GM19238 (cell line): ENCODE results near the gene PDGFRA.
A peak's percentile ranks its signal among the peaks of the same experiment; 100 is the strongest.

Experiments used
- DNase-seq: peaks from one replicate; pipeline ENCODE4 v3.0.0; 2011; ENCODE audit warnings: low spot score; ENCODE audit not compliant: insufficient read length

PDGFRA gene

GRCh38 chr4:54228961-54229501 is at the start of gene PDGFRA:
Gene PDGFRA (plus strand): TSS chr4:54229293. CDS start chr4:54258769, 29,476 bp downstream.
- DNase-seq: no peak

- DNase-seq: no peak
Measured at GRCh38 chr4:54184581-54184980, 44.5 kb upstream of the PDGFRA start.

GRCh38 chr4:54185044-54185780 is 43.9 kb upstream of the PDGFRA start:
- DNase-seq: no peak

GRCh38 chr4:54185866-54186265 is 43.2 kb upstream of the PDGFRA start:
- no peak for DNase-seq

- no peak for DNase-seq
Measured at GRCh38 chr4:54186371-54186770, 42.7 kb upstream of the PDGFRA start.

- DNase-seq: no peak
Measured at GRCh38 chr4:54187148-54187547, 41.9 kb upstream of the PDGFRA start.

GRCh38 chr4:54189140-54189539 is 40.0 kb upstream of the PDGFRA start:
- no peak for DNase-seq

- no peak for DNase-seq
Measured at GRCh38 chr4:54192811-54193210, 36.3 kb upstream of the PDGFRA start.

GRCh38 chr4:54197926-54198325 is 31.2 kb upstream of the PDGFRA start:
- DNase-seq: no peak

GRCh38 chr4:54199919-54200318 is 29.2 kb upstream of the PDGFRA start:
- DNase-seq: no peak

GRCh38 chr4:54209617-54210016 is 19.5 kb upstream of the PDGFRA start:
- DNase-seq: no peak

GRCh38 chr4:54213001-54213400 is 16.1 kb upstream of the PDGFRA start:
- DNase-seq: no peak

- no peak for DNase-seq
Measured at GRCh38 chr4:54213761-54214160, 15.3 kb upstream of the PDGFRA start.

- no peak for DNase-seq
Measured at GRCh38 chr4:54215379-54216077, 13.6 kb upstream of the PDGFRA start.

- peak; percentile 56 for DNase-seq
Measured at GRCh38 chr4:54217642-54218495, 11.2 kb upstream of the PDGFRA start.

- no peak for DNase-seq
Measured at GRCh38 chr4:54218736-54219135, 10.4 kb upstream of the PDGFRA start.

GRCh38 chr4:54224996-54225597 is 4.0 kb upstream of the PDGFRA start:
- DNase-seq: no peak

GRCh38 chr4:54225598-54226403 is 3.3 kb upstream of the PDGFRA start:
- no peak for DNase-seq

- no peak for DNase-seq
Measured at GRCh38 chr4:54226404-54227255, 2.5 kb upstream of the PDGFRA start.
